ENCODE data around the gene CEBPA.
A peak's percentile ranks its signal among the peaks of the same experiment; 100 is the strongest.

Gene CEBPA

GRCh38 chr19:33302175-33302973 lies at the start of gene CEBPA:
Gene CEBPA (minus strand): TSS chr19:33302534. CDS start chr19:33302414, 120 bp downstream.
- DNase-seq (ENCODE audit: low read depth), result peak; percentile 51

DNA sequence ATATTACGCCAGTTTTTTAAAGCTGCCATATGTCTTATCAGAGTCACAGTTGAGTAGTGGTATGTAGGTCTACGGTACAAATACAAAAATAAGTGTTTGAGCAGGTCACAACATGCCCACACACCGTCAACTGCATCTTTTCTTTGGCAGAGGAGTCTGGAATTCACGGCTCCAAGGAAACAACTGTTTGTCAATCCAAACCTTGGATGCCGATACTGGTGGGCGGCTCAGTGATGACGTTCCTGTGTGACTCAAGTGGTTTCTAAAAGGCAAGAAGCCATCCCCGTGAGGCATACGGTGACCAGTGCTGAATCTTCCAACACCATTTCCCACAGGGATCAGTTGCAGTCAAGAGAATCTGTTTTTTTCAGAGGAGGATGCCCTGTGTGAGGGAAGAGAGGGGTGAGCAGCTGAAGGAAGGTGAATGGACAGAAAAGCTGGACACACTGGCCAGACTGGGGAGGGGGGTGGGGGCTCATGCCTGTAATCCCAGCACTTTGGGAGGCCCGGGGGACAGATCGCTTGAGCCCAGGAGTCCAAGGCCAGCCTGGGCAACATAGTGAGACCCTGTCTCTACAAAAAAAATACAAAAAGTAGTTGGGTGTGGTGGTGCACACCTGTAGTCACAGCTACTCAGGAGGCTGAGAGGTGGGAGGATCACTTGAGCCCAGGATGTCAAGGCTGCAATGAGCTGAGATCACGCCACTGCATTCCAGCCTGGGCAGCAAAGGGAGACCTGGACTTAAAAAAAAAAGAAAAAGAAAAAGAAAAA lies 48.4 kb upstream of the CEBPA start:
- no peak for DNase-seq (ENCODE audit: low read depth)

- DNase-seq (ENCODE audit: low read depth), result no peak
Observed at GRCh38 chr19:33349319-33350289, 47.3 kb upstream of the CEBPA start.

GRCh38 chr19:33348301-33349010 lies 46.1 kb upstream of the CEBPA start:
- DNase-seq (ENCODE audit: low read depth), result no peak

GRCh38 chr19:33347300-33347699 lies 45.0 kb upstream of the CEBPA start:
- DNase-seq (ENCODE audit: low read depth), result no peak

- DNase-seq (ENCODE audit: low read depth), result no peak
Observed at GRCh38 chr19:33346665-33347064, 44.3 kb upstream of the CEBPA start.

DNA sequence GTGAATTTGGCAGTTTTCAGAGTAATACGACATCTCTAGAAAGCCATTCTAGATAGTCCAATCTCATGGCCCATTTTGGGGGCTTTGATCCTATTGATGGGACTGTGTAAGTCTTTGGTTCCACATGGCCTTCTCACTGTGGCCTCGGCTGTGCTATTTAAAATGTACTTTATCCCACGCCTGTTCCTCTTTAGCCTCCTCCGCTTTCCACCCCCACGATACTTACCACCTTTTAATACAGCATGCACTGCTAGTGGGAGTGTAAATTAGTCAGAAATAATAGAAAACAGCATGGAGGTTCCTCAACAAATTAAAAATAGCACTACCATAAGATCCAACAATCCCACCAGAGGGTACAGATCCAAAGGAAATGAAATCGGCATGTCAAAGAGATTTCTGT lies 42.8 kb upstream of the CEBPA start:
- DNase-seq (ENCODE audit: low read depth), result no peak

- DNase-seq (ENCODE audit: low read depth), result no peak
Observed at GRCh38 chr19:33344573-33344925, 42.2 kb upstream of the CEBPA start.

DNA sequence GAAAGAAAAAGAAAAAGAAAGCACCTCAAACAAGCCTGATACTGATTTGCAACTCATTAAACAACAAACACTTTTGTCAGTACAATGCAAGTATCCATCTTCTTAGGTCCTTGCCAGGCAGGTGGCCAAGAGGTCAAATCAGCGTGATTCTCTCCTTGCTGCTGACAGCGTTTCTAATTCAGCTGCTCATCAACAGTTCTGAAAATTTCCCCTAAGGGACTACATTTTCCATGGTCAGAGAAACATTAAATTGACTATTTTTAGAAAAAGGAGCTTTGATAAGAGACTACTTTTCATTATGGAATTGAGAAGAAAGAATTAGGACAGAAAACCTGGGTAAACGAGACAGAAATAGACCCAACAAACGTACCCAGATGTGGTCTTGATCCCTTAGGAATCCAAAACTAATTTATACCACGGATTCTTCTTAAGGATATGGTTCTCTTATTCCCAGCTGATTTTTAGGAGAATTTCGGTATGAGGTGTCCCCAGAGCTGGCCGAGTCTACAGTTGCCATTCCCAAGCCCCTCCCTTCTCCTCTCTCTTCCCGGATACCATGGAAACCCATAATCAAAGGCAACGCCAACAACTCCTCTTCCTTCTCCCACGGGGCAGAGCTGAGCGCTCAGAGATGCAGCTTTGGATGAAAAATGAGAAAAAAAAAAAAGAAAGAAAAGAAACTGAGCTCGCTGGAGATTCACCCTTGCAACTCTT lies 41.7 kb upstream of the CEBPA start:
- DNase-seq (ENCODE audit: low read depth), result no peak

DNA sequence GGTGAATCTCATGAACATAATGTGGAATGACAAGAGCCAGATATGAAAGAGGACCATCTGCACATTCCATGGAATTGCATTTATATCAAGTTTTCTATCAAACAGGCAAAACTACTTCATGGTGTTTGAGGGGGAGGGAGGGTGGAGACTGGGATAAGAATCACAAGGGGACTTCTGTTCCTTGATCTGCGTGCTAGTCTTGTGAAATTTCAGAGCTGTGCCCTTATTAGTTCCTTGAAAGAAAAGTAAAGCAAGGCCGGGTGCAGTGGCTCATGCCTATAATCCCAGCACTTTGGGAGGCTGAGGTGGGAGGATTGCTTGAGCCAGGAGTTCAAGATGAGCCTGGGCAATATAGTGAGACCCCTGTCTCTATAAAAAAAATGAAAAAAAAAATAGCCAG lies 41.0 kb upstream of the CEBPA start:
- DNase-seq (ENCODE audit: low read depth), result no peak

DNA sequence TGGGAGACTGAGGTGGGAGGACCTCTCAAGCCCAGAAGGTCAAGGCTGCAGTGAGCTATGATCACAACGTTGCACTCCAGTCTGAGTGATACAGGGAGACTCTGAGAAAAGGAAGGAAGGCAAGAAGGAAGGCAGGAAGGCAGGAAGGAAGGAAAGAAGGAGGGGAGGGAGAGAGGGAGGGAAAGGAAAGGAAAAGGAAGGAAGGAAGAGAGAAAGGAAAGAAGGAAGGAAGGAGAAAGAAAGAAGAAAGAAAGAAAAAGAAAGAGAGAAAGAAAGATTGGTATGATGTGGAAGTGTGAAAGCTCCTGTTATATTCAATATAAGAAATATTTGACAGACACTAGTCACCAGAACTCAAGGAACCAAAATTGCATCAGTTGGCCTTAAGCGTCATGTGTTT lies 38.7 kb upstream of the CEBPA start:
- DNase-seq (ENCODE audit: low read depth), result no peak

DNA sequence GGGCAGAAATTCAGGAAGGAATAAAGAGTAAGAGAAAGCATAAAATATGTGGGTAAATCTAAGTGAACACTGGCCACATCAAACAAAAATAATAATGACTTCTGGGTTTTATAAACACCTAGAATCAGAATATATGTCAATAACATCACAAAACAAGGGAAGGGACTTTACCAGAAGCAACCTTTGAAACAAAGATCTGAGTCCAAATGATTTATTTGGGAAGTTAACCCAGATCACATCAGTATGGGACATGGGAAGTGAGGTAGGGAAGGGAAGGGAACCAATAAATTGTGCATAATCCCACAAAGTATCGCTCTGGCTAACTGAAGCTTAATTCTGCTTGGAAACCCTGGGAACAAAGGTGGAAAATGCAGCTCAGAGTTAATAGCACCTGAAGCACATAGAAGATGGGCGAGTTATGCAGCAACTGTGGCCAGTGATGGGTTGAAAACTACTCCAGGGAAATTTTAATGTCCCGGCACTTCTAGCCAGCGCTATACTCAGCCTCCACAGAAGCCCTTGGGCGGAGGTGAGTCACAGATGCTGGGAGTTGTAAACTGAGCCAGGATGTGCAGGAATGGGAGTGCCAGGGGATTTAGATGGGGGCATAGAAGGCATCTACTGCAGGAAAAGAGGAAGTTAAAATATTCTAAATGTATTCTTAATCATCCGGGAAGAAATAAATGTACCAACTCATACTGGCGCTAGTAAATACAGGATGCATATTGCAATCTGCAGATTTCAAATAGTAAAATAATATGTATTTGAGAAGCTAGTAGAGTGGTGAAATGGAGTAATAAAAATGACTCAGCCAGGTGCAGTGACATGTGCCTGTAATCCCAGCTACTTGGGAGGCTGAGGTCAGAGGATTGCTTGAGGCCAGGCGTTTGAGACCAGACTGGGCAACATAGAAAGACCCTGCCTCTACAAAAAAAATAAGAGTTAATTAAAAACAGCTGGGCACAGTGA lies 37.0 kb upstream of the CEBPA start:
- no peak for DNase-seq (ENCODE audit: low read depth)

DNA sequence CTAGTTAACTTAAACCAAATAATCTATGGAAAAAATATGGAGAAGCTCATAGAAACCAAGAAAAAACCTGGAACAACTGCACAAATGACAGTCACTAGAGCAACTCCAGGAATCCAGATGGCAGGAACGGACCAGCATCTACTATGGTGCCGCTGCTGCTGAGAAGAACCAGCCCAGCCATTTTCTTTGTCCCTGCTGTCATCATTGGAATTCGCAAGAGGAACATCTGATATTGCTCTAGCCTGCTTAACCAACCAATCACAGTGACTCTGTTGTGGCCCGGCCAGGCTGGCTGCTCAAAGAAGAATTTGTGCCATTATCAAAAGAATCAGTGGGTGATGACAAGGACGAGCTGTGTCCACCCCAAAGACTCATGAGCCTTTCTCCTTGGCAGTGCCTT lies 33.1 kb upstream of the CEBPA start:
- no peak for DNase-seq (ENCODE audit: low read depth)

DNA sequence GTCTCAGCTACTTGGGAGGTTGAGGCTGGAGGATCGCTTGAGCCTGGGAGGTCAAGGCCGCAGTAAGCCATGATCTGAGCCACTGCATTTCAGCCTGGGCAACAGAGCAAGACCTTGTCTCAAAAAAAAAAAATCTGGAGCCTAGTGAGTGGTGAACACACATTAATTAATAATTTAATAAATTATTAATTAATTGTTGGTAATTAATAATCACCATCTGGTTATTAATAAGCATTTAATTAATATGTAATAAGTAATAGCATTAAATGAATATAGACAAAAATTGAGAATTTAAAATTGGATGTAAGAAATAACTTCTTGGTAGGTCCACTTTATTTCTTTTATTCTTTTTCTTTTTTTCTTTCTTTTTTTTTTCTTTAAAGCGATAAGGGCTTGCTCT lies 31.9 kb upstream of the CEBPA start:
- DNase-seq (ENCODE audit: low read depth), result no peak

- DNase-seq (ENCODE audit: low read depth), result no peak
Observed at GRCh38 chr19:33333642-33334041, 31.3 kb upstream of the CEBPA start.

- no peak for DNase-seq (ENCODE audit: low read depth)
Observed at GRCh38 chr19:33333151-33333550, 30.8 kb upstream of the CEBPA start.

DNA sequence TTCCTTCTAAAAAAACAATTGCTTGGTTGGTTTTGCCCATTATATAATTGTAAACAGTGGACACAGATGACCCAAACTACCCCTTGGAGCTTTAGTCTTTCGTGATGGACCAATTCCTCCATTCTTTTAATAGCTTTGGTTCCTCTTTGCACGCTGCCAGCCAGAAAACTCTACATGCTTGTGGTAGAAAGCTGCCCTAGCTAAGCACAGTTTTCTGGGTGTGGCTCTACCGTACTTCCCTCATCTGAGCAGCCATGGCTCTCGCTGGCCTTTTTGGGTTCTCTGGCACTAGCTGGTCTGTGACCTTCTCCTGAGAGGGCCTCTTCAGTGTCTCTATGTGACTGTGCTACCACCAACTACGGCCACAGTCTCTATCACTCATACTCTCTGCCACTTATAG lies 29.9 kb upstream of the CEBPA start:
- DNase-seq (ENCODE audit: low read depth), result no peak

GRCh38 chr19:33329736-33330135 lies 27.4 kb upstream of the CEBPA start:
- DNase-seq (ENCODE audit: low read depth), result no peak

- no peak for DNase-seq (ENCODE audit: low read depth)
Observed at GRCh38 chr19:33329060-33329459, 26.7 kb upstream of the CEBPA start.

GRCh38 chr19:33325920-33326319 lies 23.6 kb upstream of the CEBPA start:
- no peak for DNase-seq (ENCODE audit: low read depth)

All from activated T-helper 9 cell treated with anti-CD3 and anti-CD28 coated beads, Interleukin-2, amount 50 U/mL, for 16 hours (primary cell).